Nephron progenitor cell (in vitro differentiated cells): ENCODE data around the gene EGFL7.
A peak's percentile ranks its signal among the peaks of the same experiment; 100 is the strongest.

ENCODE experiments used
- DNase-seq: peaks from one replicate; pipeline ENCODE4 v3.0.0; 2021
- H3K27ac Mint-ChIP-seq: 2 replicates; pipeline ENCODE4 v1.8.0; 2021; ENCODE audit warnings: mild to moderate bottlenecking, moderate library complexity, mixed read lengths
- H3K27me3 Mint-ChIP-seq: 2 replicates; pipeline ENCODE4 v1.8.0; 2021; ENCODE audit warnings: mild to moderate bottlenecking, low read depth, mixed read lengths; ENCODE audit not compliant: poor library complexity
- H3K36me3 Mint-ChIP-seq: 2 replicates; pipeline ENCODE4 v1.8.0; 2021; ENCODE audit warnings: low read depth, mixed read lengths
- H3K4me1 Mint-ChIP-seq: 2 replicates; pipeline ENCODE4 v1.8.0; 2021; ENCODE audit warnings: mixed read lengths
- H3K4me3 Mint-ChIP-seq: 2 replicates; pipeline ENCODE4 v1.8.0; 2021; ENCODE audit warnings: mild to moderate bottlenecking, moderate library complexity, mixed read lengths
- H3K9me3 Mint-ChIP-seq: 2 replicates; pipeline ENCODE4 v1.8.0; 2021; ENCODE audit warnings: mild to moderate bottlenecking, moderate library complexity, mixed read lengths
- TF ChIP-seq, protein P1 (sequence below): fragments of 200-600 bp; sonication (generic); IDR thresholded peaks from 2 replicates; pipeline ENCODE4 v1.5.0; 2021; ENCODE audit warnings: antibody characterized with exemption

Gene EGFL7

DNA sequence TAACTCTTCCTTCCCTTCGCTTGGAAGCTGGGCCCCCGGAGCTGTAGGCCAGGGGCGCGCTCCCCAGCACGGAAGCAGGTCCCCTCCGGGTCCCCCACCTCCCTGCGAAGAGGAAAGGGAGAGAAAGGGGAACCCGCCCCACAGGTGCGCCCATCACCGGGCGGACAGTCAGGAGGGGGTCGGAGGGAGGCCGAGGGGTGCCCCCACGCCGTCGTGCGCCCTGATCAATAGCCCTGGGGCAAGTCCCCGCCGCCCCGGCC lies 23.7 kb downstream of the EGFL7 start:
- H3K4me3 Mint-ChIP-seq = peak overlapping the region; percentile 82
- no peaks in the 10 kb centered on the region for H3K36me3 Mint-ChIP-seq
- peaks cover 18% of the 10 kb centered on the region for H3K4me1 Mint-ChIP-seq
- H3K27me3 Mint-ChIP-seq = peaks cover 51% of the 10 kb centered on the region
- H3K9me3 Mint-ChIP-seq = no peaks in the 10 kb centered on the region
- H3K27ac Mint-ChIP-seq = no peak overlapping the region
- TF ChIP-seq, protein P1, sequence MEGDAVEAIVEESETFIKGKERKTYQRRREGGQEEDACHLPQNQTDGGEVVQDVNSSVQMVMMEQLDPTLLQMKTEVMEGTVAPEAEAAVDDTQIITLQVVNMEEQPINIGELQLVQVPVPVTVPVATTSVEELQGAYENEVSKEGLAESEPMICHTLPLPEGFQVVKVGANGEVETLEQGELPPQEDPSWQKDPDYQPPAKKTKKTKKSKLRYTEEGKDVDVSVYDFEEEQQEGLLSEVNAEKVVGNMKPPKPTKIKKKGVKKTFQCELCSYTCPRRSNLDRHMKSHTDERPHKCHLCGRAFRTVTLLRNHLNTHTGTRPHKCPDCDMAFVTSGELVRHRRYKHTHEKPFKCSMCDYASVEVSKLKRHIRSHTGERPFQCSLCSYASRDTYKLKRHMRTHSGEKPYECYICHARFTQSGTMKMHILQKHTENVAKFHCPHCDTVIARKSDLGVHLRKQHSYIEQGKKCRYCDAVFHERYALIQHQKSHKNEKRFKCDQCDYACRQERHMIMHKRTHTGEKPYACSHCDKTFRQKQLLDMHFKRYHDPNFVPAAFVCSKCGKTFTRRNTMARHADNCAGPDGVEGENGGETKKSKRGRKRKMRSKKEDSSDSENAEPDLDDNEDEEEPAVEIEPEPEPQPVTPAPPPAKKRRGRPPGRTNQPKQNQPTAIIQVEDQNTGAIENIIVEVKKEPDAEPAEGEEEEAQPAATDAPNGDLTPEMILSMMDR = no peak
- no peak for DNase-seq

DNA sequence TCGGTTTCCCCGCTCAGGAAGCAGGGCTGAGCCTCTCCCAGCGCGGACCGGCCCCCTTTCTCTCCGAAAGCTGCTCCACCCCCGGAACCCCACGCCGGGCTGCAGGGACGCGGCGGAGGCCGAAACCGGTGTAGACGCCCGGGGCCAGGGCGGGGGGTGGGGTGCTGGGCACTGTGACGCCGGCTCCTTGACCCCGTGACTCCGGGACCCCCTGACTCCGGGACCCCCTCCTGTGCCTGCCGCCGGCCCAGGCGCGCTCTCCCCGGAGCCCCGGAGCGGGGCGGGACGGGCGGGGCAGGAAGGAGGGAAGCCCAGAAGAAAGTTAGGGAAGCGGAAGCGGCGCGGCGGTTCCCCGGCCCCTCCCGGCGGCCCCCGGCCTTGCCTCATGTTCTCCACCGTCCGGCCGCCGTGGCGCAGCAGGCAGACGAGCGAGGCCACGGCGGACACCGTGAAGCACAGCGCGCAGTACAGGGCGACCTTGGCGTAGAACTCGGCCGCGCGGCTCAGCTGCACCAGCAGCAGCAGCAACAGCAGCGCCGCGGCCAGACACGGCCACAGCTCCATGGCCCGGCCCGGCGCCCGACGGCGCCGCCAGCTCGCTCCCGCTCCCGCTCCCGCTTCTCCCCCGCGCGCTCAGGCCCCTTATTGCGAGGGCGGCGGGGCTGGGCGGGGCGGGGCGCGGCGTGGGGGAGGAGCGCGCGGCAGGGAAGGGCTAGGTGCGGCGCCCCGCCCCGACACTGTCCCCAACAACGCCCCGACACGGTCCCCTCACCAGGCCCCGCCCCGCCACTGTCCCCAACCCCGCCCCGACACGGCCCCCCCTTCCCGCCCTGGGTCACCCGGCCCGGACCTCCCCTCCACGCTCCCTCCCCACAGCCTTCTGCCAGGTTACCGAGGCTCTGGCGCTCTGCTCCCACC lies 24.3 kb downstream of the EGFL7 start, which contains the start of gene AGPAT2:
AGPAT2 (minus strand) TSS at position 664 of the 918 bp plus-strand sequence; CDS start at position 564, 100 bp downstream.
- no peaks in the 10 kb centered on the region for H3K9me3 Mint-ChIP-seq
- no peaks in the 10 kb centered on the region for H3K36me3 Mint-ChIP-seq
- TF ChIP-seq, protein P1 = no peak
- H3K27ac Mint-ChIP-seq = no peak within 1 kb of the TSS
- H3K27me3 Mint-ChIP-seq = peaks cover 51% of the 10 kb centered on the region
- peaks cover 18% of the 10 kb centered on the region for H3K4me1 Mint-ChIP-seq
- peak within 1 kb of the TSS; percentile 82 for H3K4me3 Mint-ChIP-seq
- DNase-seq = peak; percentile 81

DNA sequence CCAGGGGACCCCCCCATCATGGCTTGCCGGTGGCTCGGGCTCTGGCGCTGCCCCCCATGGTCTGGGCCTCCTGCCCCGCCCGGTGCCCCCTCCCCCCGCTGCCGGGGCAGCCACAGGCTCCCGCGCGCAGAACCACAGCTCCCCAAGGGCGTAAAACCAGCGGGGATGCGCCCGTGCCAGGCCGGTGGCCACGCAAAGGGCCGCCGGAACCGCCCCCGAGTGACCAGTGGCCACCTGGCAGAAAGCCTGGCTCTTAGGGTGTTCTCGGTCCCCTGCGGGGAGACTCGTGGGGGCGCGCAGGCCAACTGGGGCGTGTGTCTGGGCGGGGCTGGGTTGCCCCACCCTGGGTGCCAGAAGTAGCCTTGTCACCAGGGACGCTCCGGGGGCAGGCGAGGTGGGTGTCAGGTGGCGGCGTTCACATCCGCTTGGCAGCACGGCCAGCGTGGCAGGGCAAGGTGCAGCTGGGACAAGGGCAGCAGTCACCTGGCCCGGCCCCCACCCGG lies 25.1 kb downstream of the EGFL7 start:
- no peak for DNase-seq
- peaks cover 51% of the 10 kb centered on the region for H3K27me3 Mint-ChIP-seq
- no peaks in the 10 kb centered on the region for H3K9me3 Mint-ChIP-seq
- no peaks in the 10 kb centered on the region for H3K36me3 Mint-ChIP-seq
- H3K4me3 Mint-ChIP-seq = no peak overlapping the region
- TF ChIP-seq, protein P1 = no peak
- no peak overlapping the region for H3K27ac Mint-ChIP-seq
- H3K4me1 Mint-ChIP-seq = peaks cover 19% of the 10 kb centered on the region

DNA sequence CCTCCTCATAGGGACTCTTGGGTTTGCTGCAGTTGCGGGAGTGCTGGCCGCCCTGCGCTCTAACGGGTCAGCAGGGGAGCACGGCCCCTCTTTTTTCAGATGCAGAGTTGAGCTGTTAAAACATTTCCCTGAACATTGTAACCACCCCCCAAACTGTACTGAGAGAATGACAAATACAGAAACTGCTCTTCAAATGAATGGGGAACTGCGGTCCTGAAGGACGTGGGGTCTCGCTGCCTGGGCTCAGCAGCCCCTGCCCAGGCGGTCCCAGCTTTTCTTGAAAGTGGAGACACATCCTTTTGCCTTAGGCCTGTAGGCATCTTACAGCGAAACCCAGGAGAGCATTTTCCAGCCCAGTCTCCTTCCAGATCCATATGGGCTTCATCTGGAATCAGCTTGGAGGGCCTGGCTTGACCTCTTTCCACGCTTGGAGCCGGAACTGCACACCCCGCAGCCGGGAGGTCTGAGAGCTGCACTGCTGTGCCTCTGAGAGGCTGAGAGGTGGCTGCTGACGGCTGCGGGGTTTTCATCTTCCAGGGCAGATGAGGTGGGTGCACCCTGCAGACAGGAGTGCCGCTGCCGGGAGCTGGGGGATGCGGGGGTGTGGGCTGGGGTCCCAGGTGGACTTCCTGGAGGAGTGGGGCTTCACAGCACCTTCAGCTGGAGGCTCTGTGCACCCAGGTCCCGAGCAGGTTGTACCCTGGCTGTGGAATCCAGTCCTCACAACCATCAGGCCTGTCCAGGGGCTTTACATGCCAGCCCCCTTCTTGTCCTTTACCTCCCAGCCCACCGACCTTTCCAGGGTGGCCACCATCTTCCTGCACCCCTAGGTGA lies 25.8 kb downstream of the EGFL7 start:
- Mint-ChIP-seq H3K36me3 (no peaks in the 10 kb centered on the region), H3K27ac (no peak overlapping the region), H3K4me1 (peaks cover 21% of the 10 kb centered on the region), H3K4me3 (no peak overlapping the region), H3K9me3 (no peaks in the 10 kb centered on the region), H3K27me3 (peaks cover 51% of the 10 kb centered on the region)
- TF ChIP-seq, protein P1 = no peak
- DNase-seq = no peak

DNA sequence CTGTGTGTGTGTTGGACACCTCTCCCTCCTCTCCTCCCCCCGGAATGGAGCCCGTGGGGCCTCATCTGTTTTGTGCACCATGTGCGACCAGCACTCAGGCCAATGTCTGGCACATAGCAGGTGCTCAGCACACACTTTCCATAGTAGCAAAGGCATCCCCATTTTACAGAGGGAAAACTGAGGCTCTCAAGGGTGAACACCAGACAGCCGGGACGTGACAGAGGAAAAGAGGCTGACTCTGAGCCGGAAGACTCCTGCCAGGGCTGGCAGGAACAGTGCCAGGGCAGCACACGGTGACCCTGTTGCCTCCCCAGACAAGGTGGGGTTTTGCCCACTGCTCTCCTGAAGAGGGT lies 26.4 kb downstream of the EGFL7 start:
- Mint-ChIP-seq H3K36me3 (no peaks in the 10 kb centered on the region), H3K27ac (no peak overlapping the region), H3K27me3 (peaks cover 46% of the 10 kb centered on the region), H3K4me3 (no peak overlapping the region), H3K4me1 (peaks cover 21% of the 10 kb centered on the region), H3K9me3 (no peaks in the 10 kb centered on the region)
- no peak for DNase-seq
- TF ChIP-seq, protein P1 = no peak
